GM19025 (cell line): ENCODE measurements around the gene SPSB1.
A peak's percentile ranks its signal among the peaks of the same experiment; 100 is the strongest.

Experiments used
- ATAC-seq: cut with Tn5 transposase; IDR thresholded peaks from one replicate; pipeline ENCODE4 v1.9.1; 2021; ENCODE audit warnings: mild to moderate bottlenecking, low read depth, moderate library complexity; ENCODE audit not compliant: unreplicated experiment

The SPSB1 gene

DNA sequence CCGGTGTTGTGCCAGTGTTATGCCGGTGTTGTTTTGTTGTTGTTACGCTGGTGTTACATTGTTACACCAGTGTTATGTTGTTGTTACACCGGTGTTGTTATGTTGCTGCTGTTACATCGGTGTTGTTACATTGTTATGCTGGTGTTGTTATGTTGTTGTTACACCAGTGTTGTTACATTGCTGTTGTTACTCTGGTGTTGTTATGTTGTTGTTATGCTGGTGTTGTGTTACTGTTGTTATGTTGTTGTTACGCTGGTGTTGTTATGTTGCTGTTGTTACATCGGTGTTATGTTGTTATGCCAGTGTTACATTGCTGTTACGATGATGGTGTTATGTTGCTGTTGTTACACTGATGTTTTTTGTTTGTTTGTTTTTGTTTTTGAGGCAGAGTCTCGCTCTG is 34.1 kb upstream of the SPSB1 start:
- ATAC-seq, result no peak

DNA sequence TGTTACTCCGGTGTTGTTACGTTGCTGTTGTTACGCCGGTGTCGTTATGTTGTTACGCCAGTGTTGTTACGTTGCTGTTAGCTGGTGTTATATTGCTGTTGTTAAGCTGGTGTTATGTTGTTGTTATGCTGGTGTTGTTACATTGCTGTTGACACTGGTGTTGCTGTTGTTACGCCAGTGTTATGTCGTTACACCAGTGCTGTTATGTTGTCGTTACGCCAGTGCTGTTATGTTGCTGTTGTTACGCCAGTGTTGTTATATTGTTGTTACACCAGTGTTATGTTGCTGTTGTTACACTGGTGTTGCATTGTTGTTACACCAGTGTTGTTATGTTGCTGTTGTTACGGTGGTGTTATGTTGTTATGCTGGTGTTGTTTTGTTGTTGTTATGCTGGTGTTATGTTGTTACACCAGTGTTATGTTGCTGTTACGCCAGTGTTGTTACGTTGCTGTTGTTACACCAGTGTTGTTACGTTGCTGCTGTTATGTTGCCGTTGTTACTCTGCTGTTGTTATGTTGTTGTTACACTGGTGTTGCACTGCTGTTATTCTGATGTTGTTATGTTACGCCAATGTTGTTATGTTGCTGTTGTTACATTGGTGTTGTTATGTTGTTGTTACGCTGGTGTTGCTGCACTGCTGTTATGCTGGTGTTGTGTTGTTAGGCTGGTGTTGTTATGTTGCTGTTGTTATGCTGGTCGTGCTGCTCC is 32.5 kb upstream of the SPSB1 start:
- no peak for ATAC-seq

DNA sequence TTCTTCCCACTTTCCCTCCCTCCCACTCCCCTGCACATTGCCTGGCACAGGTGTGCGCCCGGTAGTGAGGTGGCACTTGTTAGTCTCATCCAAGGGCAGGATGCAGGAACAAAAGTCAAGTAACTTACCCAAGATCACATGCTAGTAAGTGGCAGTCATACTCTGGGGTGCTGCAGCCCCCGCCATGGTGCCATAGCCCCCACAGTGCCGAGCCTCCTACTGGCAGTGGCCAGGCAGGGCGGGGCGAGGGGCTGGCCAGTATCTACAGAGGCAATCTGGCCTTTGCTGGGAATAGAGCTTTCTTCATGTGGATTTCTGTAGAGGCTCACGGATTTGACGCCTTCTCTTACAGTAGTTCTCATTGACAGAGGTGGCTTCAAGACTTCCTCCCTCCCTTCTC is 31.2 kb upstream of the SPSB1 start:
- ATAC-seq, result no peak

DNA sequence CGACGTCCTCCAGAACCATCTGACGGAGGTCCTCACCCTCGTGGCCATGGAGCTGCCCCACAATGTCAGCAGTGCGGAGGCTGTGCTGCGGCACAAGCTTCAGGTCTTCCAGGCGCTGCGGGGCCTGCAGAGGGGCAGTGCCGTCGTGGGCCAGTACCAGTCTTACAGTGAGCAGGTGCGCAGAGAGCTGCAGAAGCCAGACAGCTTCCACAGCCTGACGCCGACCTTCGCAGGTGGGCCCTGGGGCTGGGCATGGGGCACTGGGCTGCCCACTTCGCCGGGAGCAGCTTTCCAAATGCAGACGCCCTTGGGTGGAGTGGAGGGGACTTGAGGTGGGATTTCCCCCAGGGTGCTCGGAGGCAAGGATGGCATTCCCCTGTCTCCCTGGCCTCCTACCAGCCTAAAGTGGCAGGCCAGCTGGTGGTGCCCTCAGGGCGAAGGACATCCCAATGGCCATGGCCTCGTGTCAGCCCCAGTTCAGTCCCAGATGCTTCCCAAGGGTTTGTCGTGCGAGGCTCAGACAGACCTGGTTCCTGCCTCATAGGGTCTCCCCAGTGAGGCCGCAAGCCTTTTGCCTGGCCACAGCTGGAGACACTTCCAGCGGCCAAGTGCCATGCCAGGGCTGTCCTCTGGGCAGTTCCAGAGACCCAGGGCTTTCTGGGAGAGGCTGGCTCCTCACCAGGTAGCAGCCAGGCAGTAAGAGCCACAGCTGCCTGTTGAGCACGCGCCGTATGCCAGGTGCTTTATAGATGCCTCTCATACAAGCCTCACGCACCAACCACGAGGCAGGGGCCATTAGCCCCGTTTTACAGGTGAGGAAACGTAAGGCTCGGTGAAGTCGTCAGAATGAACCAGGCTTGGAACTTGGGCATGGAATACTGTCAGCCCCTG is 30.4 kb upstream of the SPSB1 start:
- ATAC-seq, result no peak

DNA sequence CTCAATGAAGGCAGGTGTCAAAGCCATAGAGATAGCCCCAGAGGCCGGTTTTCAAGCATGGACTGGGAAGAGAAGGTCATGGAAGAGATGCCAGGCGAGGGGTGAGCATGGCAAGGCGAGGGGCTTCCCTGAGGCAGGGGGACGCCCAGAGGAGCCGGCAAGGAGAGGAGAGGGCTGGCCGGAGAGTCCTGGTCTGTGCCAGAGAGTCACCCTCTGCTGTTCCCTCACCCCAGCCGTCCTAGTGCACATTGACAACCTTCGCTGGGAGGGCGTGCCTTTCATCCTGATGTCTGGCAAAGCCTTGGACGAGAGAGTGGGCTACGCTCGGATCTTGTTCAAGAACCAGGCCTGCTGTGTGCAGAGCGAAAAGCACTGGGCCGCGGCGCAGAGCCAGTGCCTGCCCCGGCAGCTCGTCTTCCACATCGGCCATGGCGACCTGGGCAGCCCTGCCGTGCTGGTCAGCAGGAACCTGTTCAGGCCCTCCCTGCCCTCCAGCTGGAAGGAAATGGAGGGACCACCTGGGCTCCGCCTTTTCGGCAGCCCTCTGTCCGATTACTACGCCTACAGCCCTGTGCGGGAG is 29.3 kb upstream of the SPSB1 start:
- no peak for ATAC-seq

DNA sequence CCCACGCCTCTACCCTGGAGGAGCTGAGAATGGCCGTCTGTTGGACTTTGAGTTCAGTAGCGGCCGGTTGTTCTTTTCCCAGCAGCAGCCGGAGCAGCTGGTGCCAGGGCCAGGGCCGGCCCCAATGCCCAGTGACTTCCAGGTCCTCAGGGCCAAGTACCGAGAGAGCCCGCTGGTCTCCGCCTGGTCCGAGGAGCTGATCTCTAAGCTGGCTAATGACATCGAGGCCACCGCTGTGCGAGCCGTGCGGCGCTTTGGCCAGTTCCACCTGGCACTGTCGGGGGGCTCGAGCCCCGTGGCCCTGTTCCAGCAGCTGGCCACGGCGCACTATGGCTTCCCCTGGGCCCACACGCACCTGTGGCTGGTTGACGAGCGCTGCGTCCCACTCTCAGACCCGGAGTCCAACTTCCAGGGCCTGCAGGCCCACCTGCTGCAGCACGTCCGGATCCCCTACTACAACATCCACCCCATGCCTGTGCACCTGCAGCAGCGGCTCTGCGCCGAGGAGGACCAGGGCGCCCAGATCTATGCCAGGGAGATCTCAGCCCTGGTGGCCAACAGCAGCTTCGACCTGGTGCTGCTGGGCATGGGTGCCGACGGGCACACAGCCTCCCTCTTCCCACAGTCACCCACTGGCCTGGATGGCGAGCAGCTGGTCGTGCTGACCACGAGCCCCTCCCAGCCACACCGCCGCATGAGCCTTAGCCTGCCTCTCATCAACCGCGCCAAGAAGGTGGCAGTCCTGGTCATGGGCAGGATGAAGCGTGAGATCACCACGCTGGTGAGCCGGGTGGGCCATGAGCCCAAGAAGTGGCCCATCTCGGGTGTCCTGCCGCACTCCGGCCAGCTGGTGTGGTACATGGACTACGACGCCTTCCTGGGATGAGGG is 28.5 kb upstream of the SPSB1 start:
- no peak for ATAC-seq

DNA sequence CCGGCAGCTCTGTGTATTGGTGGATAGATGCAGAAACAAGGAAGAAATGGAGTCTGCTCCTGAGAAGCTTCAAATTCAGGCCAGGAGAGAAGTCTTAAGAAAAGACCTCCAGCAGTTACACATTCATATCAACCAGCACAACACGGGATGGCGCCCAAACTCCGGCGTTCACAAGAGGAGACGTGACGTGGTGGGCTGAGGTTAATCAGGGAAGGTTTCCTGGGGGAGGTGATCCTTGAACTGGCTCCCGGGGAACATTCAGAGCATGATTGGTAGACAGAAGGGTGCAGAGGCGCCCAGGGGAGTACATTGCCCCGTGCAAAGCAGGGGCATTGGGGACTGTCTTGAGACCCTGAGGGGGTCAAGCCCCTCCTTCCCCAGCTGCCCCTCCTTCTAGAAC is 27.7 kb upstream of the SPSB1 start:
- ATAC-seq, result no peak

DNA sequence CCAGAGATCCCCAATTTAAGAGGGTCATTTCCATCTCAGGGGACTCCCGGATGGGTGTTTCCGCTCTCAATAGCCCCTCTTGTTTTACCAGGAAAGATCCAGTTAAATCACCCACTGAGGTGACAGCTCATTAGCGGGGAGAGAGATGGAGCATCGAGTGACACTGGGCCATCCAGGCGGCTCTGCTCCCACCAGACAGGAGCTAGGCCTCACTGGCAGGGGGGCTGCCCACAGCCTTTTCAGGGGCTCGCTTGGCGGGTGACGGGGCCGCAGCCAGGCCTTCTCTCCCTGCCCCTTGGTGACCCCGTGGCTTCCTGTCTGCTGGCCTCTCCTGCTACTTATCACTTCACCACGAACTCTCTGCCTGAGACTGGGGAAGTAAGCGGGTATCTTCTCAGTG is 26.7 kb upstream of the SPSB1 start:
- no peak for ATAC-seq

DNA sequence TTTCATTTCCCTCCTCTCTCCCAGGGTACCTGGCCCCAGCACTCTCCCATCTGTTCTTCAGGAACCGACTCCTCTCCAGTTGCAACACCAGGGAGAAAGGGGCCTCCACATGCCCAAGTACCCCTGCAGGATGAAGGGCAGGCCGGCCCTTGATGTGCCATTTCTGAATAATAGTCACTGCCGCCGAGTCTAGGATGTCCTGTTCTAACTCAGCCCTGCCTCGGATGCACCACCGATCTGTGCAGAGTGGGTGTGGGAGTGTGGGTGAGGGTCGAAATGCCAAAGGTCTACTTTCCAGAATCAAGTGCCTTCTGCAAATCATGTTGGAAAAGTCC is 25.4 kb upstream of the SPSB1 start:
- no peak for ATAC-seq

DNA sequence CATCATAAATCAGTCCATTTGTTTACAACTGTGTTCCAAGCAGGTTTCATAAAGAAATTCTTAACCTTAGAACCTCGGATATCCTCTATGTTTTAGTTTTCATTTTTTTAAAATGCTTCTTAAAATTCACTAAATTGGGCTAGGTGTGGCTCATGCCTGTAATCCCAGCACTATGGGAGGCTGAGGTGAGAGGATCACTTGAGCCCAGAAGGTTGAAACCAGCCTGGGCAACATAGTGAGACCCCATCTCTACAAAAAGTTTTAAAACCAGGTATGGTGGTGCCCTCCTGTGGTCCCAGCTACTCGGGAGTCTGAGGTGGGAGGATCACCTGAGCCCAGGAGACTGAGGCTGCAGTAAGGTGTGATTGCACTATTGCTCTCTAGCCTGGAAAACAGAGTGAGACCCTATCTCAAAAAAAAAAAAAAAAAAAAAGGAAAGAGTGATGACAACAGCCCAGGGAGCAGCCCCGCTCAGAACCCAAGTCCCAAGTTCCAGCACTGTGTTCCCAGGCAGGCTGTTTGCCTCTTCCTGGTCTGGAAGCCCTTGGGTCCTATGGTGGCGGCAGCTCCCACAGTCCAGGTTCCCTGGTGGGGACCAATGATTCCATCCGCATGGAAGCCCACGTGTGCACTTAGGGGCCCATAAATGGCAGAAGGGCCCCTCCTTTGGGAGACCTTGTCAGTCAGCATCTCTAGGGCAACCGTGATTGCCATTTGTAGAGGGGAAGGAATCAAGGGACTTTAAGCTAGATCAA is 24.7 kb upstream of the SPSB1 start:
- no peak for ATAC-seq

DNA sequence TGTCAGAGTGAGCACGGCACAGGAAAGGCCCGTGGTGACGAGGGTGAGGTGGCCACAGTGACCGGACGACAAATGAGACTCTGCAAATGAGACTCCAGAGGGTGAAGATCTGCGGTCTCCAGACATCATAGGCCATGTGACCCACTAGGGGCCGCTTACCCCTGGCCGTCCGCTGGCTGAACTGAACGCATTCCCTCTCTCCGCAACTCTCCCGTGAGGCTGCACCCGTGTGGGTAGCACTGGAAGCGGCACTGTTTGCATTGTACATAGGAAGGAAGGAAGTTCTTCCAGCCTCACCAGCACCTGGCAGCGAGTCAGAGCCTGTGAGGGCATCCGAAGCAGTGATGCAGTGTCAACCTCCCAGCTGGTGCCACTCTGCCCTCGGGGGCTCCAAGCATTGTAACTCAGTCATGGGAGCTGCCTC is 23.6 kb upstream of the SPSB1 start:
- no peak for ATAC-seq

DNA sequence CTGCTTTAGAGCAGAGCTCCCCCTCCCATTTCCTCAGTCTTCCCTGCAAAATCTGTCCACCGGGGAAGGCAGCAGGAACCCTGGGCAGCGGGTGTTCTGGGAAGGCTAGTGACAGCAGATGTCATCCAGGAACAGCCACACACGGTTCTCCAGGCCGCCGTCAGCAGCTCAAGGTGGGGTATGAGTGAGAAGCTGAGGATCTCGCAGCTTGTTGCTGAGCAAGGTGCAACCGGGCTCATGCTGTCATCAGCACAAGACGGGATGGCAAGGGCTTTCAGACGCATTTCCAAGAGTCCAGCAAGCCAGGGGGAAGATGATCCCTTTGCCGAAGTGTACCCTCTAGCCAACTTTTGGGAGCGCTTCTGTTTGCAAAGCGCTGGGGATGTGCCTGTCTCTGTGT is 23.0 kb upstream of the SPSB1 start:
- ATAC-seq, result no peak

DNA sequence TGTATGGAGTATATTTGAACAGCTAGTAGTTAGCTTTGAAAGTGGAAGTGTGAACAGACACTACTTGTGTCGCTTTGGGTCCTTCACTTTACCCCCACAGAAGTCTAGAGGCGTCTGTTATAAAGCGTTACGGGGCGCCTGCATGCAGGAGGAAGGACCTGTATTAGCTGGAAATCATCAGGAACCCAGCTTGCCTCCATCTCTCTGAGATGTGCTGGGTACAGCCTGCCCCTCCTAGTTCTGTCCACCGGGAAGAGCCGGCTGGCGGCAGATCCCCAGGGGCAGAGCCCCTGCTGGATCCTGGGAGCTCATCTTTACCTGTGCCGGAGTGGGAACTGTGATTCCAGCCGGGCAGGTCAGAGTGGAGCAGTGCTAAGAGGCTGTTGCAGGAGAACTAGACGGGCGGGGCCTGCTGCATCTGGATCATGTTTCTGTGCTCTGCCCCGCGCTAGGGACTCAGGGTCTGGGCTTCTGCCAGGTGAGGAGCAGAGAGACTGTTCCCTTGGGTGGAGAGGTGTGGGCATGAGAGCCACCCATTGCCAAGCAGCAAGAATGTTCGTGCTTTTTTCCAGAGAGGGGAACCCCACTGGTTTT is 22.3 kb upstream of the SPSB1 start:
- ATAC-seq, result no peak

DNA sequence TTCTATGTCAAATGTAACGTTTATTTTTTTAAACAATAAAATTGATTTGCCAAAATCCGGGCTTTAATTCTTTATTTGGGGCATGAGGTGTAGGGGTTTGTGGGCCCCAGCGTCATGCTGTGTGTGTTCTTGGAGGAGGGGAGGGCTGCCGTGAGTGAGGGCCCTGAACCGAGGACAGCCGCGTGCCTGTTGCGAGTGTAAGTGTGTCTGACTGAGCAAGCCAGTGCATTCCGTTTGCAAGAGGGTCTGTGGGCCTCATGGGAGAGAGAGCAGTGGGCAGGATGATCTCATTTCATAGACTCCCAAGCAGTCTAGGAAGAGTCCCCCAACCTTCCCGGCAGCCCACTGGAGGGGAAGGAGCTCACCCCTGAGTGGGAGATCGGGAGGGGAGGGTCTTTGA is 21.4 kb upstream of the SPSB1 start:
- ATAC-seq, result no peak

DNA sequence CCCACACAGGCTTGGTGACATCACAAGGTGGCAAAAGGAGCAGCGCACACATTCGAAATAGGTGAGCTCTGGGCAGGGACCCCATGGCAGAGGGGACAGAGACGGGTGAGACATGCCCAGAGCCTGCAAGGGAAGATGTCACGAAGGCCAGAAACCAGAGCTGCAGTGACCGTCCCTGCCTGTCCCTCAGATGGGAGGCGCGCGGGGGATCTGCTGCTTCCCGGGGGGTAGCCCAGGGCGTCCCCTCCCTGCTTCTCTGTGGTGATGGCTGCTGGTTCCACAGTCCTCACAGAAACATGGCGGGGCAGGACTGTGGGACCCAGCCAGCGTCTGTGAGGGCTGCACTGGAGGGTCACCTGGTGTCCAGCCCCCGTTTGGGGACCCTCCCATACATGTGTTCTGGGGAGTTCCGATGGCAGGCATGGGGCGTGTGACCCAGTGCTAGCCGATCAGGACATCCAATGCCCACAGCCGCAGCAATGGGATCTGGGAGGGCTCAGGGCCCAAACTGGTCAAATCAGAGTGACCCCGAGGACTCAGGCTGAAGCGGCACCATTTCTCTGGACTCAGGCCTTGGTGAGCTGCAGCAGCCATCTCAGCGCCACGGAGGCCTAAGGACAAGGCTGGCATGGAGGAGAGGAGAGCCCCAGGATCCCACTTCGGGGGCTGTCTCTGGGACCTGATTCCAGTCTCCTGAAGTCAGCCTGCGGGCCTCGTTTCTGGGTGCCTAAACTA is 20.7 kb upstream of the SPSB1 start:
- no peak for ATAC-seq

DNA sequence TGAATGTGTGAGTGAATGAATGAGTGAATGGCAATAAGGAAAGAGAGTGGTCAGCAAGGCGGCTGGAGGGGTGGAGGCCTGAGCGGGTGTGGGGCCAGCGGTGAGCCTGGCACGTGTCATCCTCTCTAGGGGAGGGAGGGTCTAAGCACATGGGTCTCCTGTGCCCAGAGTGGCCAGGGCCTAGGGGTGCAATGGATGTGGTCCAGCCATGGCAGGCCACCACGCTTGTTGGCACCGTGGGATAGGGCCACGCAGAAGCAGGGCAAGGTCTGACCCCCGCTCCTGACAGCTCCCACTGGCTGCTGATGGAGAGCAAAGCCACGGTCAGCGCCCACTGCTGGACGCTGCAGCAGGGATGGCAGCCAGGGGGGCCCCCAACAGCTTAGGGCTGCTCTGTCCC is 19.5 kb upstream of the SPSB1 start:
- ATAC-seq, result no peak

DNA sequence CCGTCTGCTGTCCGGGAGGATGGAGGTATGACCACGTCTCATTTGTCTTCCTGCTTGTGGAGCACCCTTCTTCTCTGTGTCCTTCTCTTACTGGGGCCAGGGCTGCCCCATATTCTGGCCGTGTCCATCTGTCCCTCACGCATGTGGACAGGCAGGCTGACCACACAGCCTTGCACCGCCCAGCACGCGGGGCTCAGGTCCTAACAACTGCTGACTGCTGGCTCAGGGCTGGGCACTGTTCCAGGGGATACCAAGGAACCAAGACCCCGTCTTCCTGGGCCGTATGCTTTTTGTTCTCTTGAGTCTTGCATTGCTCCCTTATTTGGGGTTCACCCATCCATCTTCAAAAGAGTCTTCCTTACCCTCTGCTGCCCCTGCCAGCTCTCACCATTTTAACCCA is 17.5 kb upstream of the SPSB1 start:
- no peak for ATAC-seq

DNA sequence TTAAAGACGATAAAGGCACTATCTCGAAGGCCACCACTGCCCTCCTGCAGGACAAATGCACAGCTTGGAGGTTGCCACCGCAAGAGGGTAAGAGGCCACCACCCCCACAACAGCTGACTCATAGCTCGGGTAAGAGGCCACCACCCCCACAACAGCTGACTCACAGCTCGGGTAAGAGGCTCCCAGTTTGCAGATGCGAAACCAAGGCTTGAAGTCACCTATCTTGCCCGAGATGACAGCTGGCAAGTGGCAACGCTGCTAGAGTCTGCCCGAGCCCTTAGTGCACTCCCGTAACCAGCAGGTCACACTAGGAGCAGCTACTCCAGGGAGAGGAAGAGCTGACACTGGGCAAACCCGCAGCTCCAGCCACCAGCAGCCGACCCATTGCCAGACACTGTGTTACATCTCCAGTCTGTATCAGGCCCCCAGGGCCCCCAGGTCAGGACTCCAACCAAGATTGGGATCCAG is 17.1 kb upstream of the SPSB1 start:
- ATAC-seq, result peak; percentile 87

DNA sequence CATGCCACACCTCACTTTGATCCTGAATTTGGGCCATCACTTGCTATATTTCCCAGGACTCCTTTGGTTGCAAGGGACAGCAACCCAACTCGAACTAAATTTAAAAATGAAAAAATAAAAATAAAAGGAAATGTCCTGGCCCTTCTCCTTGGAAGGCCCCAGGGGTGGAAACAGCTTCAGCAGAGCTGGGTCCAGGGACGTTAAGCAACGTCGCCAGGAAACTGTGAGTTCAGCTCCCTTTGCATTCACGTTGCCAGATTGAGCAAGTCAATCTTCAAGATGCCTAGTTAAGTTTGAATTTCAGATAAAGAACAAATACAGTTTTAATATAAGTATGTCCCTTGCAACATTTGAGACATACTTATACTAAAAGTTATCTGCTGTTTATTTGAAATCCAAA is 14.6 kb upstream of the SPSB1 start:
- no peak for ATAC-seq
